OCI-LY7 (cell line): Measurements from ENCODE around the gene FANCI.

Source experiments
- EZH2phosphoT487 ChIP-seq: fragments of 200-600 bp; sonication (generic); IDR thresholded peaks from 2 replicates; pipeline ENCODE4 v1.6.1; 2018; ENCODE audit warnings: low read depth, borderline replicate concordance, mild to moderate bottlenecking, mixed run types, antibody characterized with exemption, low read length, moderate library complexity, mixed read lengths
- TF ChIP-seq, protein P1 (sequence below): fragments of 200-600 bp; sonication (generic); conservative IDR thresholded peaks from 2 replicates; pipeline ENCODE4 v1.5.1; 2014; ENCODE audit warnings: mild to moderate bottlenecking, antibody characterized with exemption, low read length, moderate library complexity, mixed read lengths

DNA sequence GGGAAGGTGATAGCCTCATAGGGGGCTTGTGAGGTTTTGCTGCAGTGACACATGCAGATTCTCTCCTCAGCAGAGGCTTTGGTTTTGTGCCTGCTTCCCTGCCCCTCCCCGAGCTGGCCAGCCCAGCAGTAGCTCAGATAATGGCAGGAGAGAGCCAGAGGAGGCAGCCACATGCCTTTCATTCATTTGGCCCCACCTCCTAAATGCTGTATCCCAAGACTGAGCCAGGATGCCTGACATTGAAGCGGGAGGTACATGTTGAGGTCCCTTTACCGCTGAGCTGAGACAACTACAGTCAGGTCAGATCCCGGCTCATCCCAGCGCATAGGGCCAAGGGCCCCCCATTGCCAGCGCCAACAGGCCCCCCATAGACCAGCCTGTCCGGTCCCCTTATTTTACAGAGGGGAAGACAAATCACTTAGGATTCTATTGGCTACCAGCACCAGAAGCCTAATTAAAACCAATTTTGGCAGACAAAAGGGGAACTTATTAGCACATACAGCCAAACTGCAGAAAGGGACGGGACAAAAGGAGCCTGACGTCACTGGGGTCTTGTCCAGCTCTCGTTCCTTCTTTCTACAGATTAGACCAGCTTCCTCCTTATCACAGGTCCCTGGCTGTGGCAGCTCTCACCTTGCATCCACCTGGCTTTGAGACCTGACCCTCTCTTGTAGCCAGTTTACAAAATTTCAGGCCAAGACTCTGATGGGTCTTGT, 102.9 kb downstream of the FANCI start:
- TF ChIP-seq, protein P1, sequence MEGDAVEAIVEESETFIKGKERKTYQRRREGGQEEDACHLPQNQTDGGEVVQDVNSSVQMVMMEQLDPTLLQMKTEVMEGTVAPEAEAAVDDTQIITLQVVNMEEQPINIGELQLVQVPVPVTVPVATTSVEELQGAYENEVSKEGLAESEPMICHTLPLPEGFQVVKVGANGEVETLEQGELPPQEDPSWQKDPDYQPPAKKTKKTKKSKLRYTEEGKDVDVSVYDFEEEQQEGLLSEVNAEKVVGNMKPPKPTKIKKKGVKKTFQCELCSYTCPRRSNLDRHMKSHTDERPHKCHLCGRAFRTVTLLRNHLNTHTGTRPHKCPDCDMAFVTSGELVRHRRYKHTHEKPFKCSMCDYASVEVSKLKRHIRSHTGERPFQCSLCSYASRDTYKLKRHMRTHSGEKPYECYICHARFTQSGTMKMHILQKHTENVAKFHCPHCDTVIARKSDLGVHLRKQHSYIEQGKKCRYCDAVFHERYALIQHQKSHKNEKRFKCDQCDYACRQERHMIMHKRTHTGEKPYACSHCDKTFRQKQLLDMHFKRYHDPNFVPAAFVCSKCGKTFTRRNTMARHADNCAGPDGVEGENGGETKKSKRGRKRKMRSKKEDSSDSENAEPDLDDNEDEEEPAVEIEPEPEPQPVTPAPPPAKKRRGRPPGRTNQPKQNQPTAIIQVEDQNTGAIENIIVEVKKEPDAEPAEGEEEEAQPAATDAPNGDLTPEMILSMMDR = no peak
- no peak for TF ChIP-seq EZH2phosphoT487
